ENCODE measurements around the gene BCAN. TPM values are rescaled to one million over a fixed set of nuclear protein-coding genes. Genes with fewer than 3 reads are reported as not detected.

The BCAN gene
- total RNA-seq, 1 donor from 2014 or later = 0.16 TPM

DNA sequence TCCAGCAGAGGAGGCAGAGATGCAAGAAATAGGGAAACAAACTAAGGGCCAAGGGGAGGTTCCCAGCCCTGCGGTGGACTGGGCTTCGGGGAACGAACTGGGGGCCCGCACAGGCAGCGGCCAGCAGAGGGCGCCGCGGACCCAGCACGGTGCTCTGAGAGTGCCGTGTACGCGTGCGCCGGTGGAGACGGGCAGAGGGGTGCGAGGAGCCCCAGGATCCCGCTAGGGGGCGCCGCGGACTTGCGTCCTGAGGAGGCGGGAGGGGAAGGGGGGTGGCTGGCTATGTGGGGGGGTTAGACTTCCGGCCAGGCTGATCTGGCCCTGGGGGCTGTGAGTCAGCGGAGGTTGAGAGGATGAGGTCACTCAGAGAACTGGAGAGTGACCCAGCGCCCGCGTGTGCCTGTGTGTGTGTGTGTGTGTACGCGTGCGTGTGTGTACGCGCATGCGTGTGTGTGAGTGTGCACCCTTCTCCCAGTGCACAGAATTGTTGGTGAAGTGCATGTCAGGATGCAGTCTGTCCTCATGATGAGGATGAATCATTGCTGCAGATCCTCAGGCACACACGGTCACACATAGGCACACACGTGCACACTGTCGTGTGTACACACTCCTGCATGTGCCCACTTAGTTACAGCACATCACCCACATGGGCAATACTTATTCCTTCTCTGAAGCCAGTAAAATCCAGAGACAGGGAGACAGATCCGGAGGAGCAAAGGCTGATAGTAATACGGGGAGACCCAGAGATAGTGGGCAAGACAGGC lies 18.3 kb downstream of the BCAN start:
- DNase-seq (ENCODE audit: low spot score) = peak; percentile 99

- DNase-seq (ENCODE audit: low spot score) = no peak
Measured at GRCh38 chr1:156660752-156661112, 18.8 kb downstream of the BCAN start.

DNA sequence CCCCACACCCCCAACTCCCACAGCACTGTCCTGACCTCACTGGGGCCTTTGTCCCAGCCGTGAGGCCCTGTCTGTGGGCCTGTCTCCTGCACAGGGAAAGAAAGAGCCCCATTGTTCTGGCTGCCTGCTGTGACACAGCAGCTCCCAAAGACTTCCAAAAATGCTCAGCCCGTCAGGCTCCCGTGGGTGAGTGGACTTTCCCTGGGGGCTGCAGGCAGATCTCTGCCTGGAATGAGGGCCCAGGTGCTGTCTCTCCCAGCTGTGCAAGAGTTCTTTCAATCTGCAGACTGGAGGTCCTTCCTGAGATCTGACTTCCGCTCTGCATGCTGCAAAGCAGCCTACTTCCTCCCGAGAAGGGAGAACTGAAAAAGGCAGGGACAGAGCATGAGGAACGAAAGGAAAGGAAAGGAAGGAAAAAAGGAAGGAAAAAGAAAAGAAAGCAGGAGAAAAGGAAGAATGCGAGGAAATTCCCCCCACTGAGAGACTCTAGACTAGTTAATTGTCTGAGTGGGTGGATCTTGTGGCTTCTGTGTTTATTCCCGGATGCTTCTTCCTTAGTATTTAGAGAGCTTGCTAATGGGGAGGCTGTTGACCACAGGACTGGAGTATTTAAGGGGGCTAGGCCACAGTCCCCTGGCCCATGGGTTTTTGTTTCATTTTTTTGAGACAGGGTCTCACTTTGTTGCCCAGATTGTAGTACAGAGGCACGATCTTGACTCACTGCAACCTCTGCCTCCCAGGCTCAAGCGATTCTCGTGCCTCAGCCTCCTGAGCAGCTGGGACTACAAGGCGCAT lies 20.3 kb downstream of the BCAN start:
- DNase-seq (ENCODE audit: low spot score) = no peak

DNA sequence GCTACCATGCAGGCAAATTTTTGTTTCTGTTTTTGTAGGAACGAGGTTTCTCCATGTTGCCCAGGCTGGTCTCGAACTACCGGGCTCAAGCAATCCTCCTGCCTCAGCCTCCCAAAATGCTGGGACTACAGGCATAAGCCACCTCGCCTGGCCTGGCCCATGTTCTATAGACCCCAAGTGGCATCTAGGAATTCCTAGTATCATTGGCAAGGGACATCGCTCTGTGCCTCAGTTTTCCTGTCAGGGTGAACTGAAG lies 20.8 kb downstream of the BCAN start:
- no peak for DNase-seq (ENCODE audit: low spot score)

DNA sequence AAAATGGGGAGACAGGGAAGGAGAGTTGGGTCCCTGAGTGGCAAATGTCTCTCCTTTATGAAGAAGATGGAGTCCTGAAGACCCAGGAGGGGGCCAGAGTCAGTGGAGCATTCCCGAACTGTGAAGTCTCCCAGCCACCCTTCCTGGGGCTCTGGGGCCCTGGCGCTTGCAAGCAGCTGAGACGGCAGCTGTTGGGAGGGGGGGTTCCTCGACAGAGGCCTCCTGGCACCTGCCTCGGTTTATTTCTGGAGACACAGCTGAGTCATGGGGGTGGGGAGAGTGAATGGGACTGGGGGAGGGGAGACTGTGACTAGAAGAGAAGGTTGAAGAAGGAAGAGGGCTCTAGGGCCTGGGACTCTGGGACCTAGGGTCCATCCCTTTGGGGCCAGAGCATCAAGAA lies 21.3 kb downstream of the BCAN start:
- no peak for DNase-seq (ENCODE audit: low spot score)

GRCh38 chr1:156664046-156664766 lies 22.3 kb downstream of the BCAN start:
- DNase-seq (ENCODE audit: low spot score) = no peak

- no peak for DNase-seq (ENCODE audit: low spot score)
Measured at GRCh38 chr1:156664767-156665411, 23.0 kb downstream of the BCAN start.

DNA sequence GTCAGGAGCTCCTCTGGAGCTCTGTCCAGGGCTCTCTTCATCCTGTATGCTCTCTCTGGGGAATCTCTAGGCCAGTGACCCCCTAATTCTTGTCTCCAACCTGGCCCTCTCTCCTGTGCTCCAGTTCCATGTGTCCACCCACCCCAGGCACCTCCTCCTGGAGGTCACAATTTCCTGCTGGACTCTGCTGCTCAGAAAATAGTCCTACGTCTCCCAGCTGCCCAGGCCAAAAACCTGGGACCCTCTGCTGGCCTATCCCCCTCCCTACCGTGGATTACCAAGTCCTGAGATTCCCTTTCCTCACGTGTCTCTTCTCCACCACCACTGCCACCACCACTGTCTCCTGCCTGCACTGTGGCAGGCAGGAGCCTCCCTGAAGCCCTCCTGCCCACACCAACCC lies 23.6 kb downstream of the BCAN start:
- no peak for DNase-seq (ENCODE audit: low spot score)

DNA sequence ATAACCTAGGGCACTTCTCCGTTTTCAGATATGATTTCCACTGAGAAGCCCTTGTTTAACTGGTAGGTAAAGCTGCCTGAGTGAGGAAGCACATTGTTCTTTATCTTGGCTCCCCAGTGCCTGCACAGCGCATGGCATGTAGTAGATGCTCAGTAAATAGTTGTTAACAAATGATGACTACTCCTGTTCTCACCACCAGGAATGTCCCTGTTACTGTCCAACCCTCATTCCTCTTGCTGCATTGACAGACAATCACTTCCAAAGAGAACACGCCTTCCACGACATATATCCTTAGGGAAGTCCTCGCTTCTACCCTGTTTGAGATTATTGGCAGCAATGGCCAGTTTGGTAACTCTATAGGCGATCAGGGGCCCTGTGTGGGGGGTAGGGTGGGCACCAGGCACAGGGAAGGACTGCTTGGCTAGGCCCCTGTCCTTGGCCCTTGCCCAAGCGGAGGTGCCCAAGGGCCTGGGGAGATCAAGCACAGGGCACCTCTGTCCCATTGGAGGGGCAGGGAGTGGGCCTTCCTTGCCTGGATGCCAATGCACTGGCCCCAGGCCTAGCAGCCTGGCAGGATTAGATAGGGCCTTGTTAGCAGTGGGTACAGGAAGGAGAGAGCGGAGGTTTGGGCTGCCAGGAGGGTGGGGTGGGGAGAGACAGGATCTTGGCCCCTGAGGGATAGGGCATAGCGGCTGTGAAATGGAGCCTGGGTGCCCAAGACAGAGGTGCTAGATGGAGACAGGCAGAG lies 25.1 kb downstream of the BCAN start:
- DNase-seq (ENCODE audit: low spot score) = no peak

- no peak for DNase-seq (ENCODE audit: low spot score)
Measured at GRCh38 chr1:156667610-156667967, 25.7 kb downstream of the BCAN start.

DNA sequence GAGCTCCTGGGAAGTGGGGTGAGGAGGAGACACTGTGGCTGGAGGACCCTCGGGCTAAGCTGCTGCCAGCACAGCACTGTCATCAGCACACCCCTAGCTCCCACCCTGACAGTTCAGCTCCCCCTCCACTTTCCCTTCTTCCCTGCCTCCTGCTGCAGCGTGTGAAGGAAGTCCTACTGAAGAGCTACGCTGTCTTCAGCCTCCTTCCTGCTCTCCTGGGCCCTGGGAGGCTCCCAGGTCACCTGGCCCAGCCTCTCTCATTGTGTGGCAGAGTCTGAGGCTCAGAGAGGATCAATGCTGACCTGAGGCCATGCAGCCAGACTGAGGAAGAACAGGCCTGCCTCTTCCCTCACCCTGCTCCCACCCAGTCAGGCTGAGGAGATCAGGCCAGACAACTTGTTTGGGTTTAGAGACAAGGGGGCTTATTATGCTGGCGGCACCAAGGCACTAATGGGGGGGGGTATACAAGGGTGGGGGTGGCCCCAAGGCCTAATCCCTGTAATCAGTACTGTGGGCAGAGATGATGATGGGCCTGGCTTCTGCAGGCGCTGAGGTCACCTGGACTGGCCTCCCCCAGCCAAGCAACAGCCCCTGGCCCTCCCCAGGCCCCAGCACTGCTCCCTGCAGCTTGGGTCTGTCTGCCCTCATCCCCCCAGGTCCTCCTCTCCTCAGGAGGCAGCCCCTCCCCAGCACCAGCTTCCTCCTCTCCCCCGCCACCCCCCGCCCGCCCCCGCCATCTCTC lies 26.2 kb downstream of the BCAN start:
- DNase-seq (ENCODE audit: low spot score) = no peak

- DNase-seq (ENCODE audit: low spot score) = no peak
Measured at GRCh38 chr1:156668801-156669637, 27.1 kb downstream of the BCAN start.

GRCh38 chr1:156669794-156670193 lies 27.9 kb downstream of the BCAN start:
- DNase-seq (ENCODE audit: low spot score) = no peak

- no peak for DNase-seq (ENCODE audit: low spot score)
Measured at GRCh38 chr1:156670359-156670758, 28.4 kb downstream of the BCAN start.

GRCh38 chr1:156670791-156671190 lies 28.9 kb downstream of the BCAN start:
- no peak for DNase-seq (ENCODE audit: low spot score)

- no peak for DNase-seq (ENCODE audit: low spot score)
Measured at GRCh38 chr1:156671804-156672203, 29.9 kb downstream of the BCAN start.

- no peak for DNase-seq (ENCODE audit: low spot score)
Measured at GRCh38 chr1:156673387-156674121, 31.6 kb downstream of the BCAN start.

GRCh38 chr1:156675210-156676113 lies 33.5 kb downstream of the BCAN start:
- DNase-seq (ENCODE audit: low spot score) = no peak
